SK-N-SH (cell line): ENCODE results near the gene MEN1. TPM values are rescaled to one million over a fixed set of nuclear protein-coding genes. Genes with fewer than 3 reads are reported as not detected.

ENCODE experiments used
- CTCF ChIA-PET: fragments of 300-600, 350-600 bp; formaldehyde crosslinking; extraction: SDS; loops from one replicate; lab custom pipeline; 2021; lab: Yijun Ruan, JAX
- POLR2A ChIA-PET: fragments of 350-600 bp; sonication (Branson Sonifier 250); formaldehyde crosslinking; extraction: SDS; loops from one replicate; lab custom pipeline; 2020; ENCODE audit warnings: antibody characterized with exemption, inconsistent platforms; lab: Yijun Ruan, JAX
- DNase-seq: peaks from one replicate; pipeline ENCODE4 v3.0.0; 2012
- H2AFZ ChIP-seq: fragments of 200-600 bp; sonication (generic); 2 replicates; pipeline ENCODE4 v1.8.1; 2016; ENCODE audit warnings: antibody characterized with exemption, mild to moderate bottlenecking, low read depth
- H3F3A ChIP-seq: fragments of 200-600 bp; sonication (generic); replicated peaks from 2 replicates; pipeline ENCODE3; 2016; ENCODE audit warnings: antibody characterized with exemption, mild to moderate bottlenecking; ENCODE audit not compliant: insufficient read depth
- H3K27ac ChIP-seq, 2 experiments: fragments of 200-500 bp in 1 of 2; fragments of 200-600 bp in 1 of 2; sonication (Bioruptor generic) in 1 of 2; sonication (generic), shearing (Covaris generic) in 1 of 2; 2 replicates each; pipeline versions ENCODE4 v1.5.1 to v1.6.1; 2014 to 2016; ENCODE audit warnings: low read depth in 2 of 2, inconsistent platforms in 1 of 2, low read length in 1 of 2, mild to moderate bottlenecking in 1 of 2, mixed read lengths in 1 of 2
- H3K27me3 ChIP-seq: fragments of 200-600 bp; sonication (generic), shearing (Covaris generic); 2 replicates; pipeline ENCODE4 v1.6.1; 2016; ENCODE audit warnings: mixed run types; ENCODE audit not compliant: insufficient read depth
- H3K36me3 ChIP-seq, 2 experiments: fragments of 200-500 bp in 1 of 2; fragments of 200-600 bp in 1 of 2; sonication (Bioruptor generic) in 1 of 2; sonication (generic) in 1 of 2; replicated peaks in 1 of 2; 2 replicates each; pipeline versions ENCODE3 to v1.5.1; 2014 to 2016; ENCODE audit warnings: low read length in 1 of 2, mild to moderate bottlenecking in 1 of 2; ENCODE audit not compliant: insufficient read depth in 2 of 2, control insufficient read depth in 1 of 2
- H3K4me1 ChIP-seq, 2 experiments: fragments of 200-500 bp in 1 of 2; fragments of 200-600 bp in 1 of 2; sonication (Bioruptor generic) in 1 of 2; sonication (generic), shearing (Covaris generic) in 1 of 2; 2 replicates each; pipeline versions ENCODE4 v1.5.1 to v1.6.1; 2014 to 2016; ENCODE audit warnings: low read depth in 1 of 2, low read length in 1 of 2, mixed run types in 1 of 2; ENCODE audit not compliant: insufficient read depth in 2 of 2, control insufficient read depth in 1 of 2
- H3K4me2 ChIP-seq: fragments of 200-600 bp; sonication (generic), shearing (Covaris generic); 2 replicates; pipeline ENCODE4 v1.6.1; 2017; ENCODE audit warnings: mixed run types
- H3K4me3 ChIP-seq, 2 experiments: fragments of 200-500 bp in 1 of 2; fragments of 200-600 bp in 1 of 2; sonication (Bioruptor generic) in 1 of 2; sonication (generic), shearing (Covaris generic) in 1 of 2; 2 replicates each; pipeline versions ENCODE4 v1.5.1 to v1.8.1; 2014 to 2016; ENCODE audit warnings: low read depth in 2 of 2, inconsistent platforms in 1 of 2, low read length in 1 of 2, mild to moderate bottlenecking in 1 of 2, mixed read lengths in 1 of 2, moderate library complexity in 1 of 2
- H3K79me2 ChIP-seq: fragments of 200-600 bp; sonication (generic); 2 replicates; pipeline ENCODE4 v1.8.1; 2017; ENCODE audit warnings: mild to moderate bottlenecking; ENCODE audit not compliant: insufficient read depth
- H3K9ac ChIP-seq: fragments of 200-600 bp; sonication (generic); 2 replicates; pipeline ENCODE4 v1.6.1; 2017; ENCODE audit warnings: mixed run types
- H3K9me2 ChIP-seq: fragments of 200-600 bp; sonication (generic); 2 replicates; pipeline ENCODE4 v1.6.1; 2017; ENCODE audit warnings: mixed run types
- H3K9me3 ChIP-seq: fragments of 200-600 bp; sonication (generic); 2 replicates; pipeline ENCODE4 v1.6.1; 2017; ENCODE audit warnings: mixed run types, mild to moderate bottlenecking, moderate library complexity
- H4K20me1 ChIP-seq: fragments of 200-600 bp; sonication (generic); 2 replicates; pipeline ENCODE4 v1.6.1; 2017; ENCODE audit warnings: mild to moderate bottlenecking, mixed run types; ENCODE audit not compliant: insufficient read depth
- CTCF ChIP-seq: fragments of 200-600 bp; sonication (generic); IDR thresholded peaks from 2 replicates; pipeline ENCODE4 v1.6.1; 2017; ENCODE audit warnings: antibody characterized with exemption, mild to moderate bottlenecking, moderate library complexity
- ELF1 ChIP-seq: IDR thresholded peaks from 2 replicates; pipeline ENCODE4 v1.4.0; 2012
- EP300 ChIP-seq, 2 experiments: IDR thresholded peaks; 2 replicates each; pipeline versions ENCODE4 v1.4.0 to v1.6.1; 2012; ENCODE audit warnings: borderline replicate concordance in 1 of 2, low read depth in 1 of 2, low read length in 1 of 2
- EZH2phosphoT487 ChIP-seq: fragments of 200-600 bp; sonication (generic); IDR thresholded peaks from 2 replicates; pipeline ENCODE4 v1.6.1; 2017; ENCODE audit warnings: low read depth, mixed run types, mild to moderate bottlenecking, antibody characterized with exemption, moderate library complexity, borderline replicate concordance
- FOSL2 ChIP-seq: IDR thresholded peaks from 2 replicates; pipeline ENCODE4 v1.4.0; 2012; ENCODE audit warnings: low read depth, mild to moderate bottlenecking, moderate library complexity, borderline replicate concordance
- GATA2 ChIP-seq: sonication (generic); formaldehyde crosslinking; IDR thresholded peaks from 2 replicates; pipeline ENCODE4 v1.5.0; 2020; ENCODE audit warnings: mild to moderate bottlenecking, missing genetic modification reagents
- JUND ChIP-seq: IDR thresholded peaks from 2 replicates; pipeline ENCODE4 v1.4.0; 2012
- NFIC ChIP-seq: IDR thresholded peaks from 2 replicates; pipeline ENCODE4 v1.4.0; 2012; ENCODE audit warnings: borderline replicate concordance
- POLR2AphosphoS5 ChIP-seq: IDR thresholded peaks from 2 replicates; pipeline ENCODE4 v1.6.1; 2012; ENCODE audit warnings: low read depth, low read length
- RXRA ChIP-seq: IDR thresholded peaks from 2 replicates; pipeline ENCODE4 v1.4.0; 2012; ENCODE audit warnings: low read depth, mild to moderate bottlenecking, borderline replicate concordance
- TAF1 ChIP-seq: IDR thresholded peaks from 2 replicates; pipeline ENCODE4 v1.6.1; 2012; ENCODE audit warnings: low read depth, mild to moderate bottlenecking, low read length, moderate library complexity, borderline replicate concordance
- TCF12 ChIP-seq: IDR thresholded peaks from 2 replicates; pipeline ENCODE4 v1.4.0; 2012
- USF2 ChIP-seq: fragments of 150-350 bp; IDR thresholded peaks from 2 replicates; pipeline ENCODE4 v1.6.1; 2017; ENCODE audit warnings: antibody characterized with exemption, low read length, low read depth, borderline replicate concordance
- YY1 ChIP-seq: IDR thresholded peaks from 2 replicates; pipeline ENCODE4 v1.4.0; 2012; ENCODE audit warnings: low read depth, mild to moderate bottlenecking
- WGBS: methylation state at CpG from one replicate; pipeline ENCODE4 v1.1.6; 2017; ENCODE audit warnings: low lambda C conversion rate; 5-methylcytosine and 5-hydroxymethylcytosine counted together
- polyA plus RNA-seq, 3 experiments: library from polyadenylated mRNA; depleted of rRNA; stranded (reverse); fragments of >200 nt; gene quantifications; 2 replicates each; pipeline ENCODE4 v1.2.3, GENCODE V29; 2012
- TF ChIP-seq, protein P1 (sequence below): IDR thresholded peaks from 2 replicates; pipeline ENCODE4 v1.4.0; 2012; ENCODE audit warnings: low read depth, borderline replicate concordance
- TF ChIP-seq, protein P2 (sequence below): IDR thresholded peaks from 2 replicates; pipeline ENCODE4; 2012

Gene MEN1
- polyA plus RNA-seq, 1 of the 3 experiments (the other 2 are of a cell fraction), result 52.9 TPM

DNA sequence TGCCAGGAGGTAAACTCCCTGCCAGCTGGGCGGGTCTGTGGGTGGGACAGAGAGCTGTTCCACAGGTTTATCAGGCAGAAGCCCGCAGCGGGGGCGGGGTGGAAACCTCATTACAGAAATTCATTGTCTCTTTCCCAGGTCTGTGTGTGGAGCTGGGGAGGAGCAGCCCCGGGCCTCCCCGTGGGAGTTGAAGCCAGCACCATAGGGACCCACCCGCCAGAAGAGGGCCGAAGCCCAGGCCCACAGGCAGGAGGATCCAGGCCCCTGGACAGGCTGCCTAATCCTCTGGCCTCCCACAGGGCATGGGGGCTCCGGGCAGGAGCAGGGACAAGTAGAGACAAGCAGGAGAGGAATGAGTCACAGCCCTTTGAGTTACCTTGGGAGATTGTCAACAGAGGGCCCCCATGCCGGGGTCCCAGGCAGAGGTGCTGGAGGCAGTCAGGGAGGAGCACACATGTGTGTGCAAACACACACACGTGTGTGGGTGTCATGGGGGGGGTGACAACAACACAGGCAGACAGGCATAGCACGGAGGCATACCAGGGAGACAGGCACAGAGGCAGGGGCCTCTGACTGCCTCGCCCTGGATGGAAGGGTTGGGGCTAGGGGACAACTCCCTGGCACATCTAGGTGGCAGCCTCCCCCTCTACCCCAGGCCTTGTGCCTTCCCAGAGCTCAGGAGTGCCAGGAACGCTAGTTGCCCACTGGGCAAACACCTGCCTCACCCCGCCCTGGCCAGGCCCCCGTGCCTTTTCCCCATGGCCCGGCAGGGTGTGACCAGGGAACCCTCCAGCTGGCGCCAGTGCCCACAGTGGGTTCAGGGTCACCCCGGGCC, 32.7 kb upstream of the MEN1 start (continued):
- TF ChIP-seq USF2 (no peak), EP300 (IDR thresholded peaks at IDR 0.05; ENCODE audit: borderline replicate concordance in 1 of 2, low read depth in 1 of 2, low read length in 1 of 2) (no peak), GATA2 (CRISPR knock-in tag) (no peak), EZH2phosphoT487 (no peak), NFIC (no peak), YY1 (no peak), TAF1 (no peak), POLR2AphosphoS5 (no peak)
- TF ChIP-seq, protein P1, sequence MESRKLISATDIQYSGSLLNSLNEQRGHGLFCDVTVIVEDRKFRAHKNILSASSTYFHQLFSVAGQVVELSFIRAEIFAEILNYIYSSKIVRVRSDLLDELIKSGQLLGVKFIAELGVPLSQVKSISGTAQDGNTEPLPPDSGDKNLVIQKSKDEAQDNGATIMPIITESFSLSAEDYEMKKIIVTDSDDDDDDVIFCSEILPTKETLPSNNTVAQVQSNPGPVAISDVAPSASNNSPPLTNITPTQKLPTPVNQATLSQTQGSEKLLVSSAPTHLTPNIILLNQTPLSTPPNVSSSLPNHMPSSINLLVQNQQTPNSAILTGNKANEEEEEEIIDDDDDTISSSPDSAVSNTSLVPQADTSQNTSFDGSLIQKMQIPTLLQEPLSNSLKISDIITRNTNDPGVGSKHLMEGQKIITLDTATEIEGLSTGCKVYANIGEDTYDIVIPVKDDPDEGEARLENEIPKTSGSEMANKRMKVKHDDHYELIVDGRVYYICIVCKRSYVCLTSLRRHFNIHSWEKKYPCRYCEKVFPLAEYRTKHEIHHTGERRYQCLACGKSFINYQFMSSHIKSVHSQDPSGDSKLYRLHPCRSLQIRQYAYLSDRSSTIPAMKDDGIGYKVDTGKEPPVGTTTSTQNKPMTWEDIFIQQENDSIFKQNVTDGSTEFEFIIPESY, result no peak
- TF ChIP-seq, protein P2, sequence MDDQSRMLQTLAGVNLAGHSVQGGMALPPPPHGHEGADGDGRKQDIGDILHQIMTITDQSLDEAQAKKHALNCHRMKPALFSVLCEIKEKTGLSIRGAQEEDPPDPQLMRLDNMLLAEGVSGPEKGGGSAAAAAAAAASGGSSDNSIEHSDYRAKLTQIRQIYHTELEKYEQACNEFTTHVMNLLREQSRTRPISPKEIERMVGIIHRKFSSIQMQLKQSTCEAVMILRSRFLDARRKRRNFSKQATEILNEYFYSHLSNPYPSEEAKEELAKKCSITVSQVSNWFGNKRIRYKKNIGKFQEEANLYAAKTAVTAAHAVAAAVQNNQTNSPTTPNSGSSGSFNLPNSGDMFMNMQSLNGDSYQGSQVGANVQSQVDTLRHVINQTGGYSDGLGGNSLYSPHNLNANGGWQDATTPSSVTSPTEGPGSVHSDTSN, result no peak

DNA sequence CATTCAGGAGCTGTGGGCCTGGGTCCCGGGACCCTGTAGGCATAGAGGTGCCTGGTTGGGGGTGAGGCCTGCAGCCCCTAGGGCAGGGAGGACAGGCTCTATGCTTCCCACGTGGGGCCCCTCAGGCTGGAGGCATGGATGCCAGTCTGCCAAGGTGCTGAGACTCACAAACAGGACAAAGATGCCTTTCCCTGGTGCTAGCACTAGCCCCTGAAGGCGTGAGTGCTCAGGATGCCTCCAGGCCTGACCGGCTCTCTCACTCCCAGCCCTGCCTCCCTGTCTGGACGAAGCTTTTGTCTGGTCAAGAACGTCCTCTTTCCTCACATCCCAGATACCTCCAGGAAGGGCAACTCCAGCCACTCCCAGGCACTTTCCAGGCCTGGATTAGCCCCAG, 32.0 kb upstream of the MEN1 start:
- Histone ChIP-seq H3K9me3 (no peaks in the 10 kb centered on the region), H3K4me3 (no peak overlapping the region), H3F3A (peaks cover 12% of the 10 kb centered on the region), H3K27me3 (no peaks in the 10 kb centered on the region), H3K27ac (no peak overlapping the region), H3K79me2 (no peaks in the 10 kb centered on the region), H3K9me2 (no peaks in the 10 kb centered on the region), H4K20me1 (no peaks in the 10 kb centered on the region), H3K36me3 (no peaks in the 10 kb centered on the region), H3K4me1 (peaks cover 5 to 6% of the 10 kb centered on the region in 2 experiments; a peak in 2 of 4 replicates), H3K4me2 (no peak overlapping the region), H2AFZ (no peak overlapping the region), H3K9ac (no peak overlapping the region)
- ChIA-PET POLR2A (no interaction called here), CTCF (interaction anchor here (1.1 to 12.8 kb wide), 3 partner anchors 45 to 172 kb away, joined by 4 to 530 read pairs (median 8); partner anchors contain the start of genes ARL2 and EHD1)
- WGBS, result 84% methylated on average over 5 of the region's 6 CpGs
- TF ChIP-seq GATA2 (CRISPR knock-in tag), result no peak
- TF ChIP-seq CTCF, result no peak
- no peak for TF ChIP-seq RXRA
- TF ChIP-seq ELF1, result no peak
- TF ChIP-seq, protein P2, result no peak
- TF ChIP-seq TAF1, result no peak
- no peak for TF ChIP-seq FOSL2
- TF ChIP-seq TCF12, result no peak
- no peak for TF ChIP-seq JUND
- DNase-seq, result no peak
